ENCODE results near the gene BLACAT1. TPM values are rescaled to one million over a fixed set of nuclear protein-coding genes. Genes with fewer than 3 reads are reported as not detected.

The BLACAT1 gene
- polyA plus RNA-seq, 1 donor from 2014 or later, result 6.0 TPM

DNA sequence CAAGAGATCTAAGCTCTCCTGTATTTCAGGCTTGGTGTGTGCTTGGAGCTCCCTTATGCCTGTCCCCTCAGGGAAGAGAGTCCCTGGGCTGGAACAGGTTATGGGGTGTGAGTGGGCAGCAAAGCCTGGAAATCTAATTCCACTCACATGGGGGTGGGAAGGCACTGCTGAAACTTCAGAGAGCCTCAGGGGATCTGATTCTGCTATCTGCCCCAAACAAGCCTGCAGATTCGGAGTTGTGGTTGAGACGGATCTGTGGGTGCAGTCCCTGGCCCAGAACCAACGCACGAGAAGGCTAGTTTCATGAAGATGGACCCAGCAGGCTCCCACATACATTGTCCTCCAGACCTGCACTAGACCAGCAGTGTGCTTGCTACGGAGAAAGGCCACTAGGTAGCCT, 2.9 kb downstream of the BLACAT1 start:
- Histone ChIP-seq H3K9me2 (ENCODE audit: insufficient read depth, low read length) (no peaks in the 10 kb centered on the region), H4K20me1 (ENCODE audit: insufficient read depth) (peaks cover 12% of the 10 kb centered on the region), H2AFZ (ENCODE audit: low read depth, low read length) (no peak overlapping the region), H3K79me2 (replicated peaks; ENCODE audit: insufficient read depth, low read length) (peaks cover 88% of the 10 kb centered on the region), H3K36me3 (ENCODE audit: insufficient read depth, low read length) (peaks cover 6% of the 10 kb centered on the region), H3K27ac (ENCODE audit: low read length) (no peak overlapping the region), H3K9me3 (ENCODE audit: low read length) (no peaks in the 10 kb centered on the region), H3K9ac (ENCODE audit: low read length) (peak overlapping the region; percentile 93), H3K27me3 (ENCODE audit: insufficient read depth, low read depth, low read length) (no peaks in the 10 kb centered on the region), H3K4me2 (ENCODE audit: low read length) (peak overlapping the region; percentile 98), H3F3A (ENCODE audit: insufficient read depth, low read length, poor library complexity, severe bottlenecking) (peaks cover 4% of the 10 kb centered on the region), H3K4me3 (ENCODE audit: low read length) (peak overlapping the region; percentile 81)
- TF ChIP-seq EP300 (conservative IDR thresholded peaks at IDR 0.05; ENCODE audit: poor library complexity, severe bottlenecking), result no peak
- TF ChIP-seq SMC3 (conservative IDR thresholded peaks at IDR 0.05; ENCODE audit: poor library complexity), result no peak
- TF ChIP-seq TAF1 (IDR thresholded peaks at IDR 0.05; ENCODE audit: low read depth), result no peak
- TF ChIP-seq, protein P1, sequence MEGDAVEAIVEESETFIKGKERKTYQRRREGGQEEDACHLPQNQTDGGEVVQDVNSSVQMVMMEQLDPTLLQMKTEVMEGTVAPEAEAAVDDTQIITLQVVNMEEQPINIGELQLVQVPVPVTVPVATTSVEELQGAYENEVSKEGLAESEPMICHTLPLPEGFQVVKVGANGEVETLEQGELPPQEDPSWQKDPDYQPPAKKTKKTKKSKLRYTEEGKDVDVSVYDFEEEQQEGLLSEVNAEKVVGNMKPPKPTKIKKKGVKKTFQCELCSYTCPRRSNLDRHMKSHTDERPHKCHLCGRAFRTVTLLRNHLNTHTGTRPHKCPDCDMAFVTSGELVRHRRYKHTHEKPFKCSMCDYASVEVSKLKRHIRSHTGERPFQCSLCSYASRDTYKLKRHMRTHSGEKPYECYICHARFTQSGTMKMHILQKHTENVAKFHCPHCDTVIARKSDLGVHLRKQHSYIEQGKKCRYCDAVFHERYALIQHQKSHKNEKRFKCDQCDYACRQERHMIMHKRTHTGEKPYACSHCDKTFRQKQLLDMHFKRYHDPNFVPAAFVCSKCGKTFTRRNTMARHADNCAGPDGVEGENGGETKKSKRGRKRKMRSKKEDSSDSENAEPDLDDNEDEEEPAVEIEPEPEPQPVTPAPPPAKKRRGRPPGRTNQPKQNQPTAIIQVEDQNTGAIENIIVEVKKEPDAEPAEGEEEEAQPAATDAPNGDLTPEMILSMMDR (IDR thresholded peaks at IDR 0.05; ENCODE audit: poor library complexity, severe bottlenecking), result no peak
- TF ChIP-seq MXI1 (conservative IDR thresholded peaks at IDR 0.05; ENCODE audit: poor library complexity, severe bottlenecking), result no peak
- TF ChIP-seq, protein P2, sequence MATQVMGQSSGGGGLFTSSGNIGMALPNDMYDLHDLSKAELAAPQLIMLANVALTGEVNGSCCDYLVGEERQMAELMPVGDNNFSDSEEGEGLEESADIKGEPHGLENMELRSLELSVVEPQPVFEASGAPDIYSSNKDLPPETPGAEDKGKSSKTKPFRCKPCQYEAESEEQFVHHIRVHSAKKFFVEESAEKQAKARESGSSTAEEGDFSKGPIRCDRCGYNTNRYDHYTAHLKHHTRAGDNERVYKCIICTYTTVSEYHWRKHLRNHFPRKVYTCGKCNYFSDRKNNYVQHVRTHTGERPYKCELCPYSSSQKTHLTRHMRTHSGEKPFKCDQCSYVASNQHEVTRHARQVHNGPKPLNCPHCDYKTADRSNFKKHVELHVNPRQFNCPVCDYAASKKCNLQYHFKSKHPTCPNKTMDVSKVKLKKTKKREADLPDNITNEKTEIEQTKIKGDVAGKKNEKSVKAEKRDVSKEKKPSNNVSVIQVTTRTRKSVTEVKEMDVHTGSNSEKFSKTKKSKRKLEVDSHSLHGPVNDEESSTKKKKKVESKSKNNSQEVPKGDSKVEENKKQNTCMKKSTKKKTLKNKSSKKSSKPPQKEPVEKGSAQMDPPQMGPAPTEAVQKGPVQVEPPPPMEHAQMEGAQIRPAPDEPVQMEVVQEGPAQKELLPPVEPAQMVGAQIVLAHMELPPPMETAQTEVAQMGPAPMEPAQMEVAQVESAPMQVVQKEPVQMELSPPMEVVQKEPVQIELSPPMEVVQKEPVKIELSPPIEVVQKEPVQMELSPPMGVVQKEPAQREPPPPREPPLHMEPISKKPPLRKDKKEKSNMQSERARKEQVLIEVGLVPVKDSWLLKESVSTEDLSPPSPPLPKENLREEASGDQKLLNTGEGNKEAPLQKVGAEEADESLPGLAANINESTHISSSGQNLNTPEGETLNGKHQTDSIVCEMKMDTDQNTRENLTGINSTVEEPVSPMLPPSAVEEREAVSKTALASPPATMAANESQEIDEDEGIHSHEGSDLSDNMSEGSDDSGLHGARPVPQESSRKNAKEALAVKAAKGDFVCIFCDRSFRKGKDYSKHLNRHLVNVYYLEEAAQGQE (IDR thresholded peaks at IDR 0.05; ENCODE audit: borderline replicate concordance), result no peak
- no peak for TF ChIP-seq RAD21 (conservative IDR thresholded peaks at IDR 0.05)
- TF ChIP-seq EZH2 (IDR thresholded peaks at IDR 0.05; ENCODE audit: borderline replicate concordance, insufficient read depth, low read length, poor library complexity, severe bottlenecking), result no peak
- no peak for TF ChIP-seq POLR2AphosphoS5 (IDR thresholded peaks at IDR 0.05)

DNA sequence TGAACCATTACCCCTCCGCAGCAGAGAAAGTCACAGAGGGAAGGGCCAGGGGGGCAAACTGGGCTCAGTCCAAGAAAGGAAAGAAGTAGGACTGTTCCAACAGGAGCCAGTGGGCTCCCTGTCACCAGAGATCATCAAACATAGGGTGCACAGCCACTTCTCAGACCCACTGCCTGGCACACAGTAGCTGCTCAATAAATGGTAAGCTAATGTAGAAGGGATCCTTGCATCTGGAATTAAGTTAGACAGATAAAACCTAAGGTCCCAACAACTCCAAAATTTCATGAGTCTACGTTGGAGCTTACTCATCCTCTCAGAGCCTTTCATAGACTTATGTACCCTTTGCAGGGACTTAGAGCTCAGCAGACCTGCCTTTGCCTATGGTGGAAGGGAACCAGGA, 3.5 kb downstream of the BLACAT1 start:
- H3F3A ChIP-seq (ENCODE audit: insufficient read depth, low read length, poor library complexity, severe bottlenecking), result no peaks in the 10 kb centered on the region
- TF ChIP-seq TAF1 (IDR thresholded peaks at IDR 0.05; ENCODE audit: low read depth), result no peak
- TF ChIP-seq POLR2AphosphoS5 (IDR thresholded peaks at IDR 0.05), result no peak
- no peak for TF ChIP-seq MXI1 (conservative IDR thresholded peaks at IDR 0.05; ENCODE audit: poor library complexity, severe bottlenecking)
- no peak for TF ChIP-seq SMC3 (conservative IDR thresholded peaks at IDR 0.05; ENCODE audit: poor library complexity)
- TF ChIP-seq, protein P2 (IDR thresholded peaks at IDR 0.05; ENCODE audit: borderline replicate concordance), result no peak
- TF ChIP-seq RAD21 (conservative IDR thresholded peaks at IDR 0.05), result no peak
- TF ChIP-seq EP300 (conservative IDR thresholded peaks at IDR 0.05; ENCODE audit: poor library complexity, severe bottlenecking), result no peak
- TF ChIP-seq, protein P1 (IDR thresholded peaks at IDR 0.05; ENCODE audit: poor library complexity, severe bottlenecking), result no peak
- TF ChIP-seq EZH2 (IDR thresholded peaks at IDR 0.05; ENCODE audit: borderline replicate concordance, insufficient read depth, low read length, poor library complexity, severe bottlenecking), result no peak
- H3K36me3 ChIP-seq (ENCODE audit: insufficient read depth, low read length), result peaks cover 6% of the 10 kb centered on the region
- no peaks in the 10 kb centered on the region for H3K9me3 ChIP-seq (ENCODE audit: low read length)
- no peak overlapping the region for H3K27ac ChIP-seq (ENCODE audit: low read length)
- peak overlapping the region; percentile 29 for H3K9ac ChIP-seq (ENCODE audit: low read length)
- no peak overlapping the region for H3K4me2 ChIP-seq (ENCODE audit: low read length)
- H3K79me2 ChIP-seq (replicated peaks; ENCODE audit: insufficient read depth, low read length), result peaks cover 88% of the 10 kb centered on the region
- H4K20me1 ChIP-seq (ENCODE audit: insufficient read depth), result peaks cover 12% of the 10 kb centered on the region
- no peaks in the 10 kb centered on the region for H3K27me3 ChIP-seq (ENCODE audit: insufficient read depth, low read depth, low read length)
- peak overlapping the region; percentile 81 for H3K4me3 ChIP-seq (ENCODE audit: low read length)
- no peaks in the 10 kb centered on the region for H3K9me2 ChIP-seq (ENCODE audit: insufficient read depth, low read length)
- no peak overlapping the region for H2AFZ ChIP-seq (ENCODE audit: low read depth, low read length)
